HepG2 (cell line): ENCODE measurements around the gene DUS1L. TPM values are rescaled to one million over a fixed set of nuclear protein-coding genes. Genes with fewer than 3 reads are reported as not detected.

Source experiments
- DRAP1 ChIP-seq: IDR thresholded peaks from 2 replicates; pipeline ENCODE4 v1.6.1; 2016; ENCODE audit warnings: missing genetic modification reagents, missing compliant biosample characterization
- EZH2 ChIP-seq: conservative IDR thresholded peaks from 2 replicates; pipeline ENCODE4 v1.6.1; 2012; ENCODE audit warnings: mild to moderate bottlenecking, low read depth, low read length, moderate library complexity
- HNRNPL ChIP-seq: fragments of 200-400 bp; formaldehyde crosslinking; IDR thresholded peaks from 2 replicates; pipeline ENCODE4 v1.6.1; 2017; ENCODE audit warnings: mild to moderate bottlenecking, low read depth, low read length
- MED1 ChIP-seq: sonication (generic); formaldehyde crosslinking; IDR thresholded peaks from 2 replicates; pipeline ENCODE4 v1.4.0; 2020; ENCODE audit warnings: missing genetic modification reagents
- MED13 ChIP-seq: sonication (generic); formaldehyde crosslinking; IDR thresholded peaks from 2 replicates; pipeline ENCODE4 v1.5.0; 2020; ENCODE audit warnings: missing genetic modification reagents
- NCOA1 ChIP-seq: sonication (generic); formaldehyde crosslinking; IDR thresholded peaks from 2 replicates; pipeline ENCODE4 v1.9.0; 2021; ENCODE audit warnings: missing genetic modification reagents
- NFE2L1 ChIP-seq: sonication (generic); formaldehyde crosslinking; IDR thresholded peaks from 2 replicates; pipeline ENCODE4 v1.4.0; 2020; ENCODE audit warnings: missing genetic modification reagents, mild to moderate bottlenecking, borderline replicate concordance
- SAP130 ChIP-seq: IDR thresholded peaks from 2 replicates; pipeline ENCODE4 v1.6.1; 2016; ENCODE audit warnings: low read depth
- THAP7 ChIP-seq: sonication (generic); formaldehyde crosslinking; IDR thresholded peaks from 2 replicates; pipeline ENCODE4 v1.8.1; 2023; ENCODE audit warnings: mild to moderate bottlenecking, missing genetic modification reagents
- XBP1 ChIP-seq: sonication (generic); formaldehyde crosslinking; IDR thresholded peaks from 2 replicates; pipeline ENCODE4 v1.5.0; 2020; ENCODE audit warnings: missing genetic modification reagents
- ZBTB1 ChIP-seq: sonication (generic); formaldehyde crosslinking; IDR thresholded peaks from 2 replicates; pipeline ENCODE4 v1.4.0; 2020; ENCODE audit warnings: missing genetic modification reagents, borderline replicate concordance
- ZBTB40 ChIP-seq, 2 experiments: fragments of 450-650 bp in 1 of 2; sonication (generic) in 1 of 2; formaldehyde crosslinking in 1 of 2; IDR thresholded peaks; 2 replicates each; pipeline versions ENCODE4 v1.6.1 to v1.8.0; 2016 to 2022; ENCODE audit warnings: antibody characterized with exemption in 1 of 2, mild to moderate bottlenecking in 1 of 2, missing genetic modification reagents in 1 of 2
- ZGPAT ChIP-seq: IDR thresholded peaks from 2 replicates; pipeline ENCODE4 v1.6.1; 2016; ENCODE audit warnings: mild to moderate bottlenecking
- ZNF20 ChIP-seq: sonication (generic); formaldehyde crosslinking; IDR thresholded peaks from 2 replicates; pipeline ENCODE4 v1.4.0; 2020; ENCODE audit warnings: mild to moderate bottlenecking, moderate library complexity, missing genetic modification reagents
- ZNF724P ChIP-seq: sonication (generic); formaldehyde crosslinking; IDR thresholded peaks from 2 replicates; pipeline ENCODE4 v1.8.0; 2022; ENCODE audit warnings: missing genetic modification reagents, borderline replicate concordance
- ZNF776 ChIP-seq: sonication (generic); formaldehyde crosslinking; IDR thresholded peaks from 2 replicates; pipeline ENCODE4 v1.4.0; 2020; ENCODE audit warnings: mild to moderate bottlenecking, missing genetic modification reagents
- ZNF781 ChIP-seq: sonication (generic); formaldehyde crosslinking; IDR thresholded peaks from 2 replicates; pipeline ENCODE4 v1.5.1; 2020; ENCODE audit warnings: borderline replicate concordance, mild to moderate bottlenecking, missing genetic modification reagents; ENCODE audit errors: not compliant biosample characterization
- polyA plus RNA-seq, 8 experiments: library from polyadenylated mRNA; depleted of rRNA in 3 of 8; stranded (reverse) in 7 of 8; unstranded in 1 of 8; fragments of >200 nt; fragmentation: Illumina TruSeq in 4 of 8; extraction: Trizol in 4 of 8; gene quantifications; 2 replicates each; pipeline versions ENCODE4 v1.2.1 to v1.2.3, GENCODE V29; 2011 to 2016; ENCODE audit warnings: low read depth in 4 of 8, missing spikeins in 1 of 8, mixed read lengths in 1 of 8; ENCODE audit not compliant: insufficient read depth in 1 of 8
- total RNA-seq, 5 experiments: library from RNA; depleted of rRNA; stranded (reverse); fragments of >200 nt; fragmentation: Illumina TruSeq; extraction: Trizol; gene quantifications; 2 replicates each; pipeline ENCODE4 v1.2.3, GENCODE V29; 2016; ENCODE audit warnings: low read depth in 1 of 5

Gene DUS1L
- total and polyA plus RNA-seq, 2 of the 13 experiments (the other 11 are each of a cell fraction or from before 2014, with no cell fraction given) = 81.0 to 109 TPM

GRCh38 chr17:82065193-82065637, 389 bp downstream of the DUS1L start (continued):
- TF ChIP-seq ZBTB40 (IDR thresholded peaks at IDR 0.05) (no peak), ZBTB40 (CRISPR knock-in tag; IDR thresholded peaks at IDR 0.05) (no peak), ZNF20 (no peak), EZH2 (no peak), NCOA1 (CRISPR knock-in tag) (peak; percentile 19; the same call in 1 of the 2 replicates), DRAP1 (CRISPR knock-in tag) (no peak), ZGPAT (CRISPR knock-in tag) (no peak), HNRNPL (no peak), XBP1 (CRISPR knock-in tag) (no peak), THAP7 (CRISPR knock-in tag) (no peak), MED1 (CRISPR knock-in tag) (no peak), ZNF724P (peak; percentile 40), ZNF781 (CRISPR knock-in tag) (no peak), NFE2L1 (CRISPR knock-in tag) (0 out of 2 replicates have a peak, but pooled peaks have one; percentile 1), ZNF776 (peak; percentile 9; the same call in 1 of the 2 replicates), MED13 (0 out of 2 replicates have a peak, but pooled peaks have one; percentile 44), ZBTB1 (CRISPR knock-in tag) (no peak), SAP130 (CRISPR knock-in tag) (no peak; the same call in 1 of the 2 replicates)
